Keratinocyte (primary cell): ENCODE results near the gene SLC25A21. TPM values are rescaled to one million over a fixed set of nuclear protein-coding genes. Genes with fewer than 3 reads are reported as not detected.

ENCODE experiments used
- DNase-seq: peaks from one replicate; pipeline ENCODE4 v3.0.0-alpha.2; 2011; ENCODE audit warnings: low read depth, missing footprints, low spot score
- FAIRE-seq: peaks from 2 replicates; lab custom pipeline; 2011; peaks lifted over from hg19 to GRCh38; lab: Jason Lieb, UNC
- H2AFZ ChIP-seq: 2 replicates; pipeline ENCODE4 v1.6.0; 2012; ENCODE audit warnings: low read length, control low read depth, inconsistent platforms; ENCODE audit not compliant: control insufficient read depth
- H3K27ac ChIP-seq: 2 replicates; pipeline ENCODE4 v1.5.1; 2011; ENCODE audit warnings: low read length; ENCODE audit not compliant: control insufficient read depth, insufficient read depth
- H3K27me3 ChIP-seq: 3 replicates; pipeline ENCODE4 v1.6.0; 2011; ENCODE audit warnings: low read length; ENCODE audit not compliant: control insufficient read depth, insufficient read depth; ENCODE audit errors: extremely low read depth
- H3K36me3 ChIP-seq, 2 experiments: 2 replicates in 1 of 2; 3 replicates in 1 of 2; pipeline ENCODE4 v1.5.1; 2011; ENCODE audit warnings: low read length in 2 of 2, mild to moderate bottlenecking in 1 of 2; ENCODE audit not compliant: control insufficient read depth in 2 of 2, insufficient read depth in 2 of 2; ENCODE audit errors: extremely low read depth in 1 of 2
- H3K4me1 ChIP-seq: 3 replicates; pipeline ENCODE4 v1.5.1; 2011; ENCODE audit warnings: low read length; ENCODE audit not compliant: control insufficient read depth, insufficient read depth; ENCODE audit errors: extremely low read depth
- H3K4me2 ChIP-seq: 3 replicates; pipeline ENCODE4 v1.6.0; 2011; ENCODE audit warnings: low read depth, low read length; ENCODE audit not compliant: control insufficient read depth, insufficient read depth; ENCODE audit errors: extremely low read depth
- H3K4me3 ChIP-seq, 3 experiments: fragments of 200-600 bp in 1 of 3; sonication (generic) in 1 of 3; 2 replicates in 2 of 3; 3 replicates in 1 of 3; pipeline ENCODE4 v1.5.1; 2011 to 2016; ENCODE audit warnings: low read length in 3 of 3, mild to moderate bottlenecking in 3 of 3, control low read depth in 2 of 3, inconsistent platforms in 1 of 3, low read depth in 1 of 3, mixed read lengths in 1 of 3, mixed run types in 1 of 3, moderate library complexity in 1 of 3; ENCODE audit not compliant: control insufficient read depth in 2 of 3, insufficient read depth in 2 of 3; ENCODE audit errors: extremely low read depth in 1 of 3
- H3K79me2 ChIP-seq: 2 replicates; pipeline ENCODE4 v1.6.0; 2012; ENCODE audit warnings: low read length; ENCODE audit not compliant: control insufficient read depth, insufficient read depth
- H3K9ac ChIP-seq: 3 replicates; pipeline ENCODE4 v1.6.0; 2011; ENCODE audit warnings: low read length; ENCODE audit not compliant: control insufficient read depth, insufficient read depth; ENCODE audit errors: extremely low read depth
- H3K9me1 ChIP-seq: 3 replicates; pipeline ENCODE4 v1.6.0; 2011; ENCODE audit warnings: low read length; ENCODE audit not compliant: control insufficient read depth, insufficient read depth; ENCODE audit errors: extremely low read depth
- H3K9me3 ChIP-seq: 2 replicates; pipeline ENCODE4 v1.5.1; 2012; ENCODE audit warnings: low read depth, low read length; ENCODE audit not compliant: control insufficient read depth
- H4K20me1 ChIP-seq: 3 replicates; pipeline ENCODE4 v1.6.0; 2011; ENCODE audit warnings: low read length; ENCODE audit not compliant: control insufficient read depth, insufficient read depth; ENCODE audit errors: extremely low read depth
- EZH2 ChIP-seq: IDR thresholded peaks from one replicate; pipeline ENCODE4 v1.6.1; 2012; ENCODE audit warnings: inconsistent platforms, mild to moderate bottlenecking, low read length, moderate library complexity
- dilution Hi-C: fragments of 300-500 bp; cut with MboI; formaldehyde crosslinking; loops from one replicate; pipeline ENCODE4 v1.7.0; 2020; ENCODE audit warnings: low sequenced_read_pairs; ENCODE audit not compliant: extremely low pct_ligation_motif_present
- polyA plus RNA-seq, 5 experiments: library from polyadenylated mRNA; depleted of rRNA in 3 of 5; stranded (reverse) in 3 of 5; stranded (forward) in 1 of 5; unstranded in 1 of 5; fragments of >200 nt; gene quantifications; 1 replicate in 1 of 5; 2 replicates in 3 of 5; 3 replicates in 1 of 5; pipeline versions ENCODE4 v1.2.1 to v1.2.3, GENCODE V29; 2011 to 2012; ENCODE audit warnings: missing spikeins in 2 of 5, low read depth in 1 of 5, low replicate concordance in 1 of 5
- TF ChIP-seq, protein P1 (sequence below), 3 experiments: IDR thresholded peaks in 1 of 3; conservative IDR thresholded peaks in 1 of 3; optimal IDR thresholded peaks in 1 of 3; 2 replicates in 2 of 3; 3 replicates in 1 of 3; pipeline versions ENCODE3 to v1.5.1; 2011; ENCODE audit warnings: low read length in 3 of 3, mild to moderate bottlenecking in 3 of 3, moderate library complexity in 2 of 3, control low read depth in 1 of 3, inconsistent platforms in 1 of 3; ENCODE audit not compliant: insufficient read depth in 2 of 3; ENCODE audit errors: extremely low read depth in 1 of 3

The SLC25A21 gene
- polyA plus RNA-seq, 1 donor (not counting 4 experiments of a cell fraction or from before 2014, with no cell fraction given), result 0.66 TPM

- H3K9ac ChIP-seq, result no peak overlapping the region
- H3K79me2 ChIP-seq, result no peaks in the 10 kb centered on the region
- no peak for TF ChIP-seq EZH2
- TF ChIP-seq, protein P1, sequence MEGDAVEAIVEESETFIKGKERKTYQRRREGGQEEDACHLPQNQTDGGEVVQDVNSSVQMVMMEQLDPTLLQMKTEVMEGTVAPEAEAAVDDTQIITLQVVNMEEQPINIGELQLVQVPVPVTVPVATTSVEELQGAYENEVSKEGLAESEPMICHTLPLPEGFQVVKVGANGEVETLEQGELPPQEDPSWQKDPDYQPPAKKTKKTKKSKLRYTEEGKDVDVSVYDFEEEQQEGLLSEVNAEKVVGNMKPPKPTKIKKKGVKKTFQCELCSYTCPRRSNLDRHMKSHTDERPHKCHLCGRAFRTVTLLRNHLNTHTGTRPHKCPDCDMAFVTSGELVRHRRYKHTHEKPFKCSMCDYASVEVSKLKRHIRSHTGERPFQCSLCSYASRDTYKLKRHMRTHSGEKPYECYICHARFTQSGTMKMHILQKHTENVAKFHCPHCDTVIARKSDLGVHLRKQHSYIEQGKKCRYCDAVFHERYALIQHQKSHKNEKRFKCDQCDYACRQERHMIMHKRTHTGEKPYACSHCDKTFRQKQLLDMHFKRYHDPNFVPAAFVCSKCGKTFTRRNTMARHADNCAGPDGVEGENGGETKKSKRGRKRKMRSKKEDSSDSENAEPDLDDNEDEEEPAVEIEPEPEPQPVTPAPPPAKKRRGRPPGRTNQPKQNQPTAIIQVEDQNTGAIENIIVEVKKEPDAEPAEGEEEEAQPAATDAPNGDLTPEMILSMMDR (optimal IDR thresholded peaks at IDR 0.05 in 1 of 3, IDR thresholded peaks at IDR 0.05 in 1 of 3, conservative IDR thresholded peaks at IDR 0.05 in 1 of 3; ENCODE audit: extremely low read depth in 1 of 3, insufficient read depth in 2 of 3, low read length in 3 of 3), result no peak
- no peak overlapping the region for H3K4me2 ChIP-seq
- DNase-seq, result no peak
- no peaks in the 10 kb centered on the region for H3K9me1 ChIP-seq
- H3K9me3 ChIP-seq, result no peaks in the 10 kb centered on the region
- H4K20me1 ChIP-seq, result no peaks in the 10 kb centered on the region
- H3K27me3 ChIP-seq, result peaks cover 87% of the 10 kb centered on the region
- no peaks in the 10 kb centered on the region for H3K36me3 ChIP-seq
- H3K4me1 ChIP-seq, result peaks cover 3% of the 10 kb centered on the region
- no peak overlapping the region for H3K27ac ChIP-seq
- no peak overlapping the region for H3K4me3 ChIP-seq
- no peak overlapping the region for H2AFZ ChIP-seq
- FAIRE-seq, result no peak
- dilution Hi-C loops, result no loop called here
Observed at GRCh38 chr14:36653962-36654793, 518.2 kb downstream of the SLC25A21 start.

- no peak overlapping the region for H3K27ac ChIP-seq
- H3K4me2 ChIP-seq, result no peak overlapping the region
- peaks cover 3% of the 10 kb centered on the region for H3K4me1 ChIP-seq
- no peak overlapping the region for H3K4me3 ChIP-seq
- TF ChIP-seq, protein P1 (optimal IDR thresholded peaks at IDR 0.05 in 1 of 3, IDR thresholded peaks at IDR 0.05 in 1 of 3, conservative IDR thresholded peaks at IDR 0.05 in 1 of 3; ENCODE audit: extremely low read depth in 1 of 3, insufficient read depth in 2 of 3, low read length in 3 of 3), result no peak
- TF ChIP-seq EZH2, result no peak
- no peak for DNase-seq
- no peaks in the 10 kb centered on the region for H3K9me1 ChIP-seq
- no peak overlapping the region for H2AFZ ChIP-seq
- no peak for FAIRE-seq
- no peaks in the 10 kb centered on the region for H3K9me3 ChIP-seq
- dilution Hi-C loops, result no loop called here
- no peaks in the 10 kb centered on the region for H4K20me1 ChIP-seq
- H3K79me2 ChIP-seq, result no peaks in the 10 kb centered on the region
- peaks cover 87% of the 10 kb centered on the region for H3K27me3 ChIP-seq
- no peak overlapping the region for H3K9ac ChIP-seq
- H3K36me3 ChIP-seq, result no peaks in the 10 kb centered on the region
Observed at GRCh38 chr14:36653413-36653812, 519.0 kb downstream of the SLC25A21 start.
